OCI-LY1 (cell line): ENCODE results near the gene HM13.

Experiments used
- H2AFZ ChIP-seq: fragments of 200-600 bp; sonication (generic), shearing (Covaris generic); 2 replicates; pipeline ENCODE4 v1.6.0; 2014; ENCODE audit warnings: antibody characterized with exemption, mild to moderate bottlenecking, low read length
- H3F3A ChIP-seq: fragments of 200-600 bp; sonication (generic), shearing (Covaris generic); 2 replicates; pipeline ENCODE4 v1.6.0; 2014; ENCODE audit warnings: mild to moderate bottlenecking, antibody characterized with exemption, low read length, moderate library complexity; ENCODE audit not compliant: insufficient read depth
- H3K27ac ChIP-seq: fragments of 200-600 bp; sonication (generic); 2 replicates; pipeline ENCODE4 v1.5.1; 2014; ENCODE audit warnings: low read length, mixed run types, mild to moderate bottlenecking, low read depth; ENCODE audit not compliant: poor library complexity, severe bottlenecking
- H3K27me3 ChIP-seq: fragments of 200-600 bp; sonication (generic); 2 replicates; pipeline ENCODE4 v1.6.0; 2014; ENCODE audit warnings: antibody characterized with exemption, mild to moderate bottlenecking, low read length, moderate library complexity; ENCODE audit not compliant: insufficient read depth
- H3K36me3 ChIP-seq: fragments of 200-600 bp; sonication (generic); 2 replicates; pipeline ENCODE4 v1.6.1; 2014; ENCODE audit warnings: mild to moderate bottlenecking, antibody characterized with exemption, low read length, moderate library complexity, mixed read lengths; ENCODE audit not compliant: insufficient read depth
- H3K4me1 ChIP-seq: fragments of 200-600 bp; sonication (generic); 2 replicates; pipeline ENCODE4 v1.5.1; 2014; ENCODE audit warnings: mild to moderate bottlenecking, low read length, moderate library complexity; ENCODE audit not compliant: insufficient read depth, severe bottlenecking
- H3K4me2 ChIP-seq: fragments of 200-600 bp; sonication (generic), shearing (Covaris generic); 2 replicates; pipeline ENCODE4 v1.6.1; 2014; ENCODE audit warnings: low read length
- H3K4me3 ChIP-seq: fragments of 200-600 bp; sonication (generic); 2 replicates; pipeline ENCODE4 v1.5.1; 2014; ENCODE audit warnings: low read length, low read depth, mild to moderate bottlenecking, mixed read lengths; ENCODE audit not compliant: poor library complexity, severe bottlenecking
- H3K79me2 ChIP-seq: fragments of 200-600 bp; shearing (Covaris generic); 2 replicates; pipeline ENCODE4 v1.6.1; 2016; ENCODE audit warnings: mixed run types, low read length, mixed read lengths; ENCODE audit not compliant: insufficient read depth
- H3K9ac ChIP-seq: fragments of 200-600 bp; sonication (generic), shearing (Covaris generic); 2 replicates; pipeline ENCODE4 v1.6.1; 2014; ENCODE audit warnings: mild to moderate bottlenecking, low read length, mixed read lengths
- H3K9me2 ChIP-seq: fragments of 200-600 bp; sonication (generic), shearing (Covaris generic); 2 replicates; pipeline ENCODE4 v1.6.1; 2014; ENCODE audit warnings: low read depth, mild to moderate bottlenecking, low read length, mixed read lengths
- H3K9me3 ChIP-seq: fragments of 200-600 bp; shearing (Covaris generic); 2 replicates; pipeline ENCODE4 v1.6.1; 2014; ENCODE audit warnings: low read length, mixed read lengths
- H4K20me1 ChIP-seq: fragments of 200-600 bp; sonication (generic), shearing (Covaris generic); 2 replicates; pipeline ENCODE4 v1.6.0; 2016; ENCODE audit warnings: mild to moderate bottlenecking, low read length; ENCODE audit not compliant: insufficient read depth
- CTCF ChIP-seq: fragments of 200-600 bp; sonication (generic), shearing (Covaris generic); IDR thresholded peaks from 2 replicates; pipeline ENCODE4 v1.5.1; 2017; ENCODE audit warnings: mild to moderate bottlenecking, antibody characterized with exemption, low read length, moderate library complexity, mixed read lengths
- EZH2 ChIP-seq: fragments of 200-600 bp; sonication (generic), shearing (Covaris generic); IDR thresholded peaks from 2 replicates; pipeline ENCODE4 v1.8.0; 2017; ENCODE audit warnings: borderline replicate concordance, mixed run types, mild to moderate bottlenecking, antibody characterized with exemption, low read length, moderate library complexity, mixed read lengths

HM13 gene

GRCh38 chr20:31567380-31567720 lies 53.1 kb downstream of the HM13 start:
- Histone ChIP-seq H3K27me3 (no peaks in the 10 kb centered on the region), H3K9me3 (no peaks in the 10 kb centered on the region), H4K20me1 (no peaks in the 10 kb centered on the region), H3K4me1 (peaks cover 33% of the 10 kb centered on the region), H3K9me2 (no peaks in the 10 kb centered on the region), H3F3A (peaks cover 9% of the 10 kb centered on the region; the same call in 1 of the 2 replicates), H3K4me2 (no peak overlapping the region), H3K79me2 (no peaks in the 10 kb centered on the region), H3K9ac (no peak overlapping the region), H3K4me3 (no peak overlapping the region), H3K36me3 (peaks cover 51% of the 10 kb centered on the region), H3K27ac (peak overlapping the region; percentile 79), H2AFZ (no peak overlapping the region)
- TF ChIP-seq EZH2 (no peak), CTCF (no peak)

- Histone ChIP-seq H3K79me2 (no peaks in the 10 kb centered on the region), H3K4me3 (no peak overlapping the region), H3K27me3 (no peaks in the 10 kb centered on the region), H3F3A (peaks cover 9% of the 10 kb centered on the region; the same call in 1 of the 2 replicates), H2AFZ (no peak overlapping the region), H3K27ac (peak overlapping the region; percentile 79), H3K9ac (no peak overlapping the region), H3K9me3 (no peaks in the 10 kb centered on the region), H3K4me2 (no peak overlapping the region), H4K20me1 (no peaks in the 10 kb centered on the region), H3K36me3 (peaks cover 43% of the 10 kb centered on the region), H3K4me1 (peaks cover 38% of the 10 kb centered on the region), H3K9me2 (no peaks in the 10 kb centered on the region)
- TF ChIP-seq CTCF (no peak), EZH2 (no peak)
These were observed 53.9 kb downstream of the HM13 start for GRCh38 chr20:31568041-31568731.

GRCh38 chr20:31568773-31569162 lies 54.5 kb downstream of the HM13 start:
- Histone ChIP-seq H3K27me3 (no peaks in the 10 kb centered on the region), H3K9ac (no peak overlapping the region), H3K36me3 (peaks cover 37% of the 10 kb centered on the region), H3K9me3 (no peaks in the 10 kb centered on the region), H3K4me1 (peaks cover 43% of the 10 kb centered on the region), H3F3A (peaks cover 9% of the 10 kb centered on the region; the same call in 1 of the 2 replicates), H3K4me3 (no peak overlapping the region), H3K4me2 (no peak overlapping the region), H3K9me2 (no peaks in the 10 kb centered on the region), H2AFZ (no peak overlapping the region), H3K27ac (peak overlapping the region; percentile 79), H3K79me2 (no peaks in the 10 kb centered on the region), H4K20me1 (no peaks in the 10 kb centered on the region)
- no peak for TF ChIP-seq CTCF
- no peak for TF ChIP-seq EZH2
